NOMO-1 treated with dmso at 0.1 percent for 144 hours (cell line): ENCODE results near the gene TPSB2.
A peak's percentile ranks its signal among the peaks of the same experiment; 100 is the strongest.
"Not testable (repeated sequence)": the region's sequence is repeated elsewhere in the genome, so short reads cannot be mapped to it uniquely, and the experiment has no call there.

Source experiments
- DNase-seq: peaks from one replicate; lab custom pipeline; 2025; ENCODE audit not compliant: unreplicated experiment; lab: John Stamatoyannopoulos, UW

Gene TPSB2

GRCh38 chr16:1262210-1262845, 32.3 kb upstream of the TPSB2 start:
- DNase-seq, result no peak

GRCh38 chr16:1261131-1261892, 31.3 kb upstream of the TPSB2 start:
- no peak for DNase-seq

GRCh38 chr16:1260101-1260680, 30.2 kb upstream of the TPSB2 start:
- no peak for DNase-seq

- DNase-seq, result no peak
Measured at GRCh38 chr16:1259760-1260068, 29.7 kb upstream of the TPSB2 start.

GRCh38 chr16:1258906-1259759, 29.1 kb upstream of the TPSB2 start:
- DNase-seq, result no peak

GRCh38 chr16:1258225-1258600, 28.2 kb upstream of the TPSB2 start:
- DNase-seq, result no peak

- DNase-seq, result no peak
Measured at GRCh38 chr16:1257561-1258224, 27.7 kb upstream of the TPSB2 start.

- no peak for DNase-seq
Measured at GRCh38 chr16:1256874-1257322, 26.9 kb upstream of the TPSB2 start.

GRCh38 chr16:1256296-1256873, 26.4 kb upstream of the TPSB2 start:
- DNase-seq, result not testable (repeated sequence)

- DNase-seq, result not testable (repeated sequence)
Measured at GRCh38 chr16:1255276-1256122, 25.5 kb upstream of the TPSB2 start, which contains the start of gene TPSD1. TPSD1 (plus strand) TSS chr16:1256069; CDS start chr16:1256281, 212 bp downstream.

GRCh38 chr16:1254821-1255220, 24.8 kb upstream of the TPSB2 start:
- not testable (repeated sequence) for DNase-seq

GRCh38 chr16:1253701-1254364, 23.8 kb upstream of the TPSB2 start:
- DNase-seq, result not testable (repeated sequence)

- DNase-seq, result not testable (repeated sequence)
Measured at GRCh38 chr16:1249031-1249755, 19.2 kb upstream of the TPSB2 start.

- not testable (repeated sequence) for DNase-seq
Measured at GRCh38 chr16:1247903-1248537, 18.0 kb upstream of the TPSB2 start.

GRCh38 chr16:1245452-1246020, 15.6 kb upstream of the TPSB2 start:
- no peak for DNase-seq

- peak; percentile 42 for DNase-seq
Measured at GRCh38 chr16:1244881-1245280, 14.9 kb upstream of the TPSB2 start.
